Umbilical cord (tissue), 2 donors: ENCODE measurements around the gene SNHG17. TPM values are rescaled to one million over a fixed set of nuclear protein-coding genes. Genes with fewer than 3 reads are reported as not detected.
"Not testable (repeated sequence)": the region's sequence is repeated elsewhere in the genome, so short reads cannot be mapped to it uniquely, and the experiment has no call there.

Source experiments
- DNase-seq: peaks from one replicate; pipeline ENCODE4 v3.0.0-alpha.2; 2015; ENCODE audit warnings: low spot score
- total RNA-seq: library from RNA; depleted of rRNA; stranded (reverse); fragments of >200 nt; gene quantifications from one replicate; pipeline ENCODE4 v1.2.3, GENCODE V29; 2014; ENCODE audit warnings: low replicate concordance; ENCODE audit not compliant: insufficient read depth

SNHG17 gene
- total RNA-seq, 1 donor from 2014 or later = 2.4 TPM

- DNase-seq = no peak
Measured at GRCh38 chr20:38420388-38421085, 14.6 kb downstream of the SNHG17 start.

GRCh38 chr20:38418509-38419204 is 16.5 kb downstream of the SNHG17 start:
- DNase-seq = peak; percentile 12

GRCh38 chr20:38414769-38415450 is 20.2 kb downstream of the SNHG17 start:
- no peak for DNase-seq

GRCh38 chr20:38412877-38413577 is 22.1 kb downstream of the SNHG17 start:
- DNase-seq = no peak

- not testable (repeated sequence) for DNase-seq
Measured at GRCh38 chr20:38407822-38408221, 27.3 kb downstream of the SNHG17 start.

GRCh38 chr20:38407321-38407720 is 27.8 kb downstream of the SNHG17 start:
- no peak for DNase-seq

- DNase-seq = no peak
Measured at GRCh38 chr20:38406476-38406875, 28.7 kb downstream of the SNHG17 start.

- DNase-seq = no peak
Measured at GRCh38 chr20:38405132-38405531, 30.0 kb downstream of the SNHG17 start.

- no peak for DNase-seq
Measured at GRCh38 chr20:38404016-38404415, 31.1 kb downstream of the SNHG17 start.

GRCh38 chr20:38402816-38403215 is 32.3 kb downstream of the SNHG17 start:
- DNase-seq = no peak

GRCh38 chr20:38402089-38402488 is 33.0 kb downstream of the SNHG17 start:
- no peak for DNase-seq

- DNase-seq = not testable (repeated sequence)
Measured at GRCh38 chr20:38395751-38396395, 39.3 kb downstream of the SNHG17 start.

- no peak for DNase-seq
Measured at GRCh38 chr20:38395165-38395564, 40.0 kb downstream of the SNHG17 start.

- no peak for DNase-seq
Measured at GRCh38 chr20:38393259-38393658, 41.9 kb downstream of the SNHG17 start.

- DNase-seq = no peak
Measured at GRCh38 chr20:38392356-38392755, 42.8 kb downstream of the SNHG17 start.

GRCh38 chr20:38387953-38388352 is 47.2 kb downstream of the SNHG17 start:
- no peak for DNase-seq

GRCh38 chr20:38386851-38387250 is 48.3 kb downstream of the SNHG17 start:
- no peak for DNase-seq

- no peak for DNase-seq
Measured at GRCh38 chr20:38386004-38386403, 49.1 kb downstream of the SNHG17 start.

GRCh38 chr20:38383147-38383546 is 52.0 kb downstream of the SNHG17 start:
- DNase-seq = no peak

- not testable (repeated sequence) for DNase-seq
Measured at GRCh38 chr20:38377838-38378237, 57.3 kb downstream of the SNHG17 start.

- DNase-seq = no peak
Measured at GRCh38 chr20:38377039-38377685, 58.0 kb downstream of the SNHG17 start.
